C4-2B (cell line): ENCODE data around the gene ANP32A.
"Not testable (repeated sequence)": the region's sequence is repeated elsewhere in the genome, so short reads cannot be mapped to it uniquely, and the experiment has no call there.

ENCODE experiments used
- ZFX ChIP-seq: fragments of 450-650 bp; IDR thresholded peaks from 2 replicates; pipeline ENCODE4 v1.6.1; 2017
- TF ChIP-seq, protein P1 (sequence below): fragments of 450-650 bp; conservative IDR thresholded peaks from 2 replicates; pipeline ENCODE4 v1.5.1; 2017; ENCODE audit warnings: mild to moderate bottlenecking

DNA sequence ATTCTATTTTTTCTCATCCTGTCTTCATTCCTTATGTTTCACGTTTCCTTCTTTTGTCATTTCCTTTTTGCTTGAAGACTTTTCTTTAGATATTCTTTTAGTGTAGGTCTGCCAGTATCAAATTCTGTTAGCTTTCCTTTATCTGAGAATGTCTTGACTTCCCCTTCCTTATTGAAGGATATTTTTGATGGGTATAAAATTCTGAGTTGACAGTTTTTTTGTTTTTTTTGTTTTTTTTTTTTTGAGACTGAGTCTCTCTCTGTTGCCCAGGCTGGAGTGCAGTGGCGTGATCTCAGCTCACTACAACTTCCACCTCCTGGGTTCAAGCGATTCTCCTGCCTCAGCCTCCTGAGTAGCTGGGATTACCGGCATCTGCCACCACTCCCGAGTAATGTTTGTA is 36.7 kb upstream of the ANP32A start:
- TF ChIP-seq, protein P1, sequence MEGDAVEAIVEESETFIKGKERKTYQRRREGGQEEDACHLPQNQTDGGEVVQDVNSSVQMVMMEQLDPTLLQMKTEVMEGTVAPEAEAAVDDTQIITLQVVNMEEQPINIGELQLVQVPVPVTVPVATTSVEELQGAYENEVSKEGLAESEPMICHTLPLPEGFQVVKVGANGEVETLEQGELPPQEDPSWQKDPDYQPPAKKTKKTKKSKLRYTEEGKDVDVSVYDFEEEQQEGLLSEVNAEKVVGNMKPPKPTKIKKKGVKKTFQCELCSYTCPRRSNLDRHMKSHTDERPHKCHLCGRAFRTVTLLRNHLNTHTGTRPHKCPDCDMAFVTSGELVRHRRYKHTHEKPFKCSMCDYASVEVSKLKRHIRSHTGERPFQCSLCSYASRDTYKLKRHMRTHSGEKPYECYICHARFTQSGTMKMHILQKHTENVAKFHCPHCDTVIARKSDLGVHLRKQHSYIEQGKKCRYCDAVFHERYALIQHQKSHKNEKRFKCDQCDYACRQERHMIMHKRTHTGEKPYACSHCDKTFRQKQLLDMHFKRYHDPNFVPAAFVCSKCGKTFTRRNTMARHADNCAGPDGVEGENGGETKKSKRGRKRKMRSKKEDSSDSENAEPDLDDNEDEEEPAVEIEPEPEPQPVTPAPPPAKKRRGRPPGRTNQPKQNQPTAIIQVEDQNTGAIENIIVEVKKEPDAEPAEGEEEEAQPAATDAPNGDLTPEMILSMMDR = not testable (repeated sequence)
- not testable (repeated sequence) for TF ChIP-seq ZFX
